Stimulated activated CD8-positive, alpha-beta memory T cell treated with anti-CD3 and anti-CD28 coated beads, Interleukin-2, amount 100 ng/mL, for 1 hour (primary cell): ENCODE results near the gene EHD4.
A peak's percentile ranks its signal among the peaks of the same experiment; 100 is the strongest.

Source experiments
- DNase-seq, 2 donors: peaks; one replicate each; pipeline ENCODE4 v3.0.0-alpha.2; 2020; ENCODE audit warnings: low read depth in 2 of 2

EHD4 gene

DNA sequence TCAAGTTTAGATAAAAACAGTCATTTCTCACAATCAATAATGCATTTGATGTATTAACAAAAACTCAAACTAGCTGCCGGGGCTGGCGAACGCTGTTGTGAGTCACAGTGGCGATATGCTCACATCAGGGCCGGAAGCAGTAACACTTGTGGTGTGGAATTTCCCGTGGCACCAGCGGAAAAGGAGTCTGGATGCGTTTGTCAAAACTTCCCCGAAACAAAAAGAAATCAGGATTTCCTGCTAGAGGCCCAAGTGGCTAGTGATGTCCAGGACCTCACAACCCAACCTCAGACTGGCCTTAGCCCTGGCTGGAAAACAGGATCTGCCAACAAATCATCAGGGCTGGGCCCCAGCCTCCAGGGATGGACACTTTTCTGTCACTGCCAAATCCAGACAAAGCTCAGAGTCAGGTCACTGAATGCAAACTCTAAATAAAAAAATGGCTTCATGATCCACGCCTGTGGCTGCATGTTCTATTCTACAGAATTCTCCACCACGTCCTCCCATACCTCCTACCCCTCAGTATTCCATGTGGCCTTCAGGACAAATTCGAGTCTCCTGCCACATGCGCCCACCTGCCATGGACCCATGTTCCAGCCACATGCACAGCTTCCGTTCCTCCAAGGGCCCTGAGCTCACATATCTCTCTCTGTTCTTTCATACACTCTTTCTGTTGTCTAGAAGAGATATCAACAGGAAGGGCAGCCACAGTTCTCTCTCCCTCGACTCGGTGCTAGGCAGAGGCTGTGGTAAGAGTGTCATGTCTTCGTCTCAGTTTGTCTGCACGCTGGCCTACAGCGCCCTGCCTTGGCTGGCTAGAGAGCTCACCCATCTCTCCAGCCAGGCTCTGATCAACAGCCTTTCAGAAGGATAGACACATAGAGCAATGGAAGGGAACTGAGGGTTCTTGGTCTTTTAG, 35.4 kb downstream of the EHD4 start:
- peak; percentile 43 to 46 for DNase-seq

DNA sequence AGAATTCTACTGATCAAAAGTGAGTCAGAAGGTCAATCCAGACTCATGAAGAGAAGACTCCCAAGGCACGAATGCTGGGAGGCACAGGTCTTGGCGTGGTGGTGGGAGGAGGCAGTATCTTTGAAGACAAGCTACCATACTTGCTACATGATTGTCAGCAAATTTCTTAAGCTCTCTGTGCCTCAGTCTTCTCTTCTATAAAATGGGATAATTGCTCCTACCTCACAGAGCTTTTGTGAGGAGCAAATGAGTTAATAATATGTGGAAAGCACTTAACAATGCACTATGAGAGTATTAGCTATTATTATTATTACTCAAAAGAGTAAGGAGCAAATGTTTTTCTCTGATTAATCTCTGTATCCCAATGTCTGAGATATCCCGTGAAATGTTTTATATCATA, 36.2 kb downstream of the EHD4 start:
- DNase-seq = no peak

DNA sequence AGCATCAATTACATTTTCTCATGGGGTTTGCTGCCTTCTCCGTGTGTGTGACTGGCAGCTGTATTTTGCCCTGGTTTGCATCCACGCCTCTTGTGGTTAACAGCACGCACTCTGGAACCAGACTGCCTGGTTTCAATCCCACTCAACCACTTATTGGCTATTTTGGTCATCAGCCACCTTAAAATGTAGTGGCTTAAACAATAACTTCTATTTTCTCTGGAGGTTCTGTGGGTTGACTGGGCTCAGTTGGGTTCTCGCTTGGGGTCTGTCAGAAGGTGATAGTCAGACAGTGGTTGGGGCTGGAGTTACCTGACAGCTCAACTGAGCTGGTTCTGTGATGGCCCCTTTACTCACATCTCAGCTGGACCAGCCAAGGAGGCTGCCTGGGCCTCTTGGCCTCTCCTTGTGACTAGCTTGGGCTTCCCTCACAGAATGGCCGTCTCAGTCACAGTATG, 36.8 kb downstream of the EHD4 start:
- DNase-seq = no peak

DNA sequence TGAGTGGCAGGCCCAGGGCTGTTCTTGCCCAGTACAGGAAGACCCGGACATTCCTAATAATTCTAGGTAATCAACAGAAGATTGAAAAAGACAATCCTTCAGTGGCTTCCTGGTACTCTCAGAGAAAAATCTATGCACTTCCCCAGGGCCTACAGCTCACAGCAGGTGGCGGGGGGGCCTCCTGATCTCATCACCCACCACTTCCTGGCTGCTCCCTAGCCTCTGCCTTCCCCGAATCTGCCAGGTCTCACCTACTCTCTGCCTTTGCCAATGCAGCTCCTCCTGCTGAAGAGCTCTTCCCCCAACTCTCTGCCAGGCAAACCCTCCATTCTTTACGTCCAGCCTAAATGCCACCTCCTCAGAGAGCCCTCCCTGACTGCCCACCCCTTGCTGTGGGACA, 37.5 kb downstream of the EHD4 start:
- DNase-seq = peak; percentile 44 to 56

DNA sequence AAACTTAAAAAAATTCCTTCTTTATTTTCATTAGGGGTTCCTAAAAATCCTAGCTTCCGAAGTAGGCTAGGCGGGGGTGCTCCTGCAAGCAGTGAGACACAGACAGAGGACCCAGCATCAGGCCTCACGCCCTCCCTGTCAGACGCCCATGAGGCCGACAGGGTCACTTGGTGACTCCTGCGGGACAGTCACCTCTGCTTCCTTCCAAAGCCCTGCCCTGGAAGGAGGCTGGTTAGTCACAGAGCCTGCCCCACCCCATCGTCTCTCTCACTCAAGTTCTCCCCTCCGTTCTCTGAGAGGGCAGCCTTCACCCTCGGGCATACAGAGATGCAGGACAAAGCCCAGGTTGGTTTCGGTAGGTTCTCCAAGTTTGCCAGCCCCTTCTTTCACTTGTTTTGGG, 38.6 kb downstream of the EHD4 start:
- DNase-seq = no peak

DNA sequence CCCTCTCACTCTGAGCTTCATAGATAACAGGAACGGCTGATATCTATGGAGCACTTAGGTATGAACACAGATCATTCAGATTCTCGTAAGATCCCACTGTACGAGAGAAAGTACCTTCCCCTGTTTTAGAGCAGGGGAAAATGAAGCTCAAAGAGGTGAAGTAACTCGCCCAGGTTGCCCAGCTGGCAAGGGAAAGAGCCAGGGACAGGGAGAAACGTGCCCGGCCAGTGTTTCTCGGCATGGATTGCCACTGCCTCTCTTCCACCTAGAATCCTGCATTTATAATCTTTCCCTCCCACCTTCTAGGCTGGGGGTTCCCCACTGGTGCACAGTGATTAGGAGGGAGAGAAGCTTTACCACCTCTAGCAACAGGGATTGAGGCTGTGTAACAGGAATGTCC, 39.0 kb downstream of the EHD4 start:
- no peak for DNase-seq

DNA sequence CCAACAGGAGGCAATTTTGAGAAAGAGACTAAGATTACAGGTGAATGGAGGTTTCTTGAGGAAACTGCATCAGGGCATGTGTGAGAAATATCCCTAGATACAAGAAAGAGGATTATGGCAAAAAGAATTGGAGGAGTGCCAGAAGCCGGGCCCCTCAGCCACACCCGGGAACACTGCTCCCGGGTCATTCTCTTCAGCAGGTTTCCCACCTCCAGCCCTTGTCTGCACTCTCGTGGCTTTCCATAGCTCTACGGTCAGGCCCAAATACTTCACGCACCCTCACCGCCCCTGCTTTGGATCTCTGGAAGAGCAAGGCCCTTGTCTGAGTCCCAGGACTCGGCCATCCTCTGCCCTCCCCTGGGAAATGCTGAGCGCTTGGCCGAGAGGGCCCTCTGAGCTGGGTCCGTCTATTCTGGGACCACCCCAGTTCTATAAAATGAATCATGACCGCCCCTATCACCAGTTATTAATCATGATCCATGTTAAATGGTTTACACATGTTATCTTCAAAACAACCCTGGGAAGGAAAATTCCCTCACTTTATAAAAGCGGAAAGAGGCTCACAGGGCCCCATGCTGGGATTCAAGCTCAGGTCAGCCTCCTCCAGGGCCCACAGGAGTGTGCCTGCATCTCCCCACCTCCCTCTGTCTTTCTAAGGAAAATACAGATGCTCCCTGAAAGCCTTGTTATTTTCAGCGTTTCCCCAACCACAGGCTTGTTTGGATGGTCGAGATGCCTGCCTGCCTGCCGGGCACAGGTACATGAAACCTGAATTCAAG, 39.7 kb downstream of the EHD4 start:
- no peak for DNase-seq

DNA sequence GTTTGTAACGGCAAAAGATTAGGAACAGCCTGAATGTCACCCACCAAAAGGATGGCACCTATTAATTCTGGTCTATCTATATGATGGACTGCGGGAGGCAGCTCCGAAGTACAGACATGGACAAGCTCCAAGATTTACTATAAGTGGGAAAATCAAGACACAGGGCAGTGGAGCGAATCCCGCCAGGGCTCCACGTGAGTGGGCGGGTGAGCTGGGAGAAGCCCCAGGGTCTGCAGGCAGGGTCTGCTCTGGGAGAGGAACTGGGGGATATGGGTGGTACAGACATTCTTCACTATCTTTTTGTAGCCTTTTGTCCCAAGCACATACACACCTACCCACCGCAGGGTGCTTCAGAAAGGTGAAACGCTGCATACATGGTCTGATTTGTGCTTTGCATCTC, 40.3 kb downstream of the EHD4 start:
- DNase-seq = no peak

DNA sequence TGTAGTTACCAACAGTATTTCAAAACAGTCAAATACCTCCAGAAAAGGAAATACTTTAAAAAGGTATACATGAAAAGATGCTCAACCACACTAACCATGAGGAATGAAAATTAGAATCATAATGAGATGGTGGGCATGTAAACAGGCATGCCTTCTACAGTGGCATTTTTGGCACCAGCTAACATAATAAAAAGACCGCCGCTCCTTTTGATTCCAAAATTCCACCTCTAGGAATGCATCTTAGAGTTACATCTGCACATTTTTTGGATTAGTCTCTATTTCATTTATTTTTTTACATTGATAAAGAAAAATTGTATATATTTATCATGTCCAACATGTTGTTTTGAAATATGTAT, 41.5 kb downstream of the EHD4 start:
- no peak for DNase-seq

DNA sequence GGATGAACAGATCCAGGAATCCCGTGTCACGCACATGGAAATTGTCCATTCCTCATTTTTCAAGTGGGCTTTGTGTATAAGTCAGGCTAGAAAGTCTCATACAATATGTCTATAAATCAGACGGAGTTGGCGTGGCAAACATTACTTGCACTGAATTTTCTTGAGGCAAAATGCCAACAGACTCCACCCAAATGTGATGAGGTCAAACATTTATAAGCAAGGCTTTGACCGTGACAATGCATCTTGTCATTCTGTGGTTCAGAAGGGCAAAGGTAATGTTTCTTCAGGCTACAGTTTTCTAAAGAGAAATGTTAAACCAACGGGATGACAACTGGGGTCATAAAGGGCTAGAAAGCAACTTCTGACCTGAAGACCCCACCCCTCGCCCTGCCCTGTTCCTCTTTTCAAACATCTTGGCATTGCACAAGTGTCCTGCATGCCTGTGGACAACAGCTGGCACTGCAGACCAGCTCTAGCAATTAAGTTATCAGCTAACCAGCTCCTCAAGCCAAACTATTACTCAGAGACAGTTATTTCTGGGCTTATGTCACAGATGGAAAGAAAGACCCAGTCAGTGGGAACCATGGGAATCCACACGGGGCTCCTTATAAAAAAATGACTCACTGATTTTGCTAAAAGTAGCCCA, 42.0 kb downstream of the EHD4 start:
- DNase-seq = no peak

DNA sequence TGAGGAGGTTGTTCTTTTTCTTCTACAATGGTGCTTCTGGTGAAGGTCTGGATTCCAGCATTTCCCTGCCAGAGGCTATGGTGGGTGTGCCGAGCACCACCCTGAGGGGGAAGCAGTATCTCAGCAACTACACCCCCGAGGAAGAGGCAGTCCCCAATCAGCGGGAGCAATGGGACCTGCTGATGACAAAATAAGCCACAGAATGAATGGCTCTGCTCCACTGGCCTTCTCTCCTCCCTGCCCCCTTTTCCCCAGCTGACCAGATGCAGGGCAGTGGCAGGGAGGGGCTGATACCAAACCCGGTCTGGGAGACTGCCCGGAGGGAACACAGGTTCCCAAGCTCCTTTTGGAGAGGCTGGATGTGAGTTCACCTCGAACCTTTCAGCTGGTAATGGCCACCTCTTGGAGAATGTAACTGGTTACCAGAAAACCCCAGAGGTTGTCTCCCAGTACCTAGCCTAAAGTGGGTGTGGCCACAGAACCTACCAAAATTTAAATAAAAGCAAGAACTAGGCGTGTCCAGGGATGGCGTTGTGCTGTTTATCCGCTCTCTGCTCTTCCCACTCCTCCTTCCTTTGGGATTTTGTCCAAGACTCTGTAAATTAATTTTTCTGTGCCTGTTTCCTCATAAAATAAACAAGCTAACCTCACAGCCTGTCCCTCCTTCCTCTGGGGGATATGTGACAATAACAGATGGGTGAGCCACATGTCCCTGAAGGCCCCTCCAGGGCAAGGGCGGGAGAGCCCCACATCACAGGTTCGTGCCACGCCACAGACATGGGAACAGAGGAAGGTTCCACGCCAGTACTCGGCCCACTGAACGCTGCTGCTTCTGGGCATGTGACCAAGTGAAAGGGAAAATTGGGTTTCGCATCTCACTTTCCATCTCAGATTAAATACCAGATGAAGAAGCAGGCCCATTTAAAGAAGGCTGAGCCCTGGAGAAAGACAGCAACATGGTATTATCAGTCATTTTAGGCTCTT, 43.4 kb downstream of the EHD4 start:
- DNase-seq = no peak

DNA sequence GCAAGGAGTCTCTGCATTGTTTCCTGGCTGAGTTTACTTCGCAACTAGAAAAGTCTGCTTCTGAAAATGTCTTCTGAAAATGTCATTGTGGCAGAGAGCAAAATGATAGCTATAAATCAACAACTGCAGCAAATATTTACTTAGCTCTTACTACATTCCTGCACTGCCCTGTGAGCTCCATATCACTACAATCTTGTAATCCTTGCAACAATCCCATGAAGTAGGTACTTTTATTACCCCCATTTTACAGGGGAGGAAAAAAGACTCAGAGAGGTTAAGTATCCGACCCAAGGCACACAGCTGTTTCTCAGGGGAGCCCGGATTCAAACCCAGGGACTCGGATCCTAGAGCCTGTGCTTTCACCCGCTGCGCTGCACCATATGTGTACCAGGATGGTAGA, 44.3 kb downstream of the EHD4 start:
- DNase-seq = no peak

DNA sequence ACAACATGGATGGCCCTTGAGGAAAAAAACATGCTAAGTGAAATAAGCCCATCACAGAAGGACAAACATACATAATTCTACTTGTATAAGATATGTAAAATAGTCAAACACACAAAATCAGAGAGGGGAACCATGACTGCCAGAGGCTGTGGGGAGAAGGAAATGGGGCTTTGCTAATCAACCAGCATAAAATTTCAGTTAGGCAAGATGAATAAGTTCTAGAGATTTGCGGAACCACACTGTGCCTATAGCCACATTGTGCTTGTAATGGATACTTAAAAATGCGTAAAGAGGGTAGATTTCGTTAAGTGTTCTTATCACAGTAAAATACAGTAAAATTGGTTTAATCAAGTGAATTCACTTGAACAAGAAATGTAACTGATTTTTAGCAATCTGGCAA, 44.8 kb downstream of the EHD4 start:
- no peak for DNase-seq

DNA sequence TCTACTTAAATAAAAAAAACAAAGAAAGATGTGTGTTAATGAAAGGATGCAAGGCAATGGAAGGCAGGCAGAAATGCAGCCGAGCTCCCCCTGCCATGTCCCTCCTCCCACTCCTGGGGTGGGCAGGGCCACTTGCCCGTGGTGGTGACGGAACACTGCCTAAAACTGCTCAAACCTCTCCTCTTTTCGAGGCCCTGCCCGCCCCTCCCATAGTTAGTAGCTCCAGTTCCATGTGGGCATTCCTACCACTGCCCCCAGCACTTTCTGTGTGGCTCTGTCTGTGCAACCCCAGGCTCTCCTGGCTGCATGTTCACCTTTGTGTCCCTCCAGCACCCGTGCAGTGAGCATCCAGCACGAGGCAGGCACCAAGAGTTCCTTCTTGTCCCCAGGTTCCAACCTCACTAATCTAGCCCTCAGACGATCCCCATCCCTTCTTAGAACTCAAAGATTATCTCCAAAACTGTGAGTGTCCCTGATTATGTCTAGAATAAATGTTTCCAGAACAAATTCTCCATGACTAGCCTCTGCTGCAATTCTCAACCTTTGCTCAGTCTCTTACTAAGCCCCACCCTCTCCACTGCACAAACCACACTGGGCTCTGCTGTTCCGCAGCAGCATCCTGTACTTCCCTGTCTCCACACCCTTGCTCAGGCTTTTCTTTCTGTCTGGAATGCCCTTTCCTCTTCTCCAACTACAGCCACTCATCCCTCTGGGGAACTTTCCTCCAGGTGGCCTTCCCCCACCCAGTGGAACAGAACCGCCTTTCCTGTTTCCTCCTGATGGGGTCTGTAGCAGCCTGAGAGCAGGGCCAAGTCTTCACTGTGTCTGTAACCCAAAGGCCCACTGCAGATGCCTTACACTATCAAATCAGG, 45.9 kb downstream of the EHD4 start:
- DNase-seq = no peak

DNA sequence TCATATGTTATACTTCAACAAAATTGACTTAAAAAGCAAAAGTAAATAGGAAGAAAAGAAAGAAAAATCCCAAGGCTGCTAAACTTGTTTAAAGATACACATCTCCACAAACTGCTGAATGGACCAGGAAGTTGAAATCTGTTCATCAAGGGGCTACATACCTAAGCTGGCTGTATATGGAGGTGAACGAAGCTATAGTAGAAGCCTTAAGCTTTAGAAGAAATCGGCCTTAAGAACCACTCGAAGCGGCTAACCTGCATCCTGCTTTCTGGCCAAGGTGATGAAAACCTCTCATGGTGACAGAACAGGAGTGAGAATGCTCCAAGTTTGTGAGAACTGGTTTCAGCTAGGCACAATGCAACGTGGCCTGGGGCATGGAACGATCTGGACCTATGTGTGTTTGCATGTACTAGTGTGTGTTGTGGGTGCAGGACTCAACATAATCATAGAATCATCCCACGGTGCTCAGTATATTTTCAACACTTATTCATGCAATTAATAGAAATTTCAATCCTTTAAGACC, 47.2 kb downstream of the EHD4 start:
- DNase-seq = no peak

DNA sequence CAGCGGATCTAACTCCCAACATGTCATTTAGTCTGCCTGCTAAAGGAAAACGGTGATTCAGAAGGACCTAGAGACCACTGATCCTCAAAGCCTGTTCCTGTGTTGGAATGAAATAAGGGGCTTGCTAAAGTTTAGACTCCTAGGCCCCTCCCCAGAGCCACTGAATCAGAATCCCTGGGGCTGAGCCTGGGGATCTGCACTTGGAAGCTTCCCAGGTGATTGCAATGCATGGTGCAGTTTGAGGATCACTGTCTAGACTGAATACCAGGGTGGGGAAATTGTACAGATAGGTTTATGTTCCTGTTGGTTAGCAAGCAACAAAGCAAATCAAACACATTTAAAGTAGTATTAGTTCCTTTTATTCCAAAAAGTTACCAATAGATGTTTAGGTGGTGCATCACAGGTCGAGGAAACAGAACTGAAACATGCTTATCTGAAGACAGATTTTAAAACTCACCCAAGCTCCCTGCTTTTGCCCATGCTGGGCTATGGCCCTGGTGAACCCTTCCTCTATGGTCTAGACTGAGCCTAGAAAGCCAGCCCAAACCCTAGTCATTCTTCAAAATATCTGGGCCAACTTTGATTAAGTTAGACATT, 48.9 kb downstream of the EHD4 start:
- no peak for DNase-seq

DNA sequence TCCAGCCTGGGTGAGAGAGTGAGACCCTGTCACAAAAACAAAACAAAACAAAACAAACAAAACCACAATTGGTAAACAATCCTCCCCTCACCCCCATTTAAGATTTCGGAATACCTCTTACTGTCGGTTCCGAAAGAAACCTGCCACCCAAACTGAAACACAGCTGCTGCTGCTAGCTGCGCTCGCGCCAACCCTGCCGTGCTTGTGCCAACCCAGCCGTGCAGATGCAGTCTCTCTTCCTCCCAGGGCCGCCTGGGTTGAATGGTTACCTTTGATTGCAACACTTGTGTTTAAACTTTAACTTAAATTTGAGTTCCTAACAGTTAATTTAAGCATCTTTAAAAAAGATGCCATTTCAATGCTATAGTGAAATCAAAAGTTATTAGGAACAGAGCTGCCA, 50.0 kb downstream of the EHD4 start:
- no peak for DNase-seq

DNA sequence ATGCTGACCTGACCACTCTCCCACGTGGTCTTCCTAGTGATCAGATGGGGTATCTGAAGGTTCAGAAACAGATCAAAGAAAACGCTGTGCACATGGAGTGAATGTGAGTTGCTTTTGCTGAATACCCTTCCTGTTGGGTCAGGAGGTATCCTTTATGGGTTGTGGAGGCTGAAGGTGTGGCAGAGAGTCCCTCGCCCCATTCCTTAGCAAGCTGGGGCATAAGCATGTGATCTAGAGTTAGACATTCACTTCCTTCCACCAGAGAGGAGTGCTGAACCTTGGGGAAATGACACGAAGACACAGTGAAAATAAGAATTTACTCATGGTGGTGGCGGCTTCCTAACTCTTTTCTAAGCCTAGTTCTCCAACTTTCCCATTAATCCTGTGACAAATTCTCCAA, 50.7 kb downstream of the EHD4 start:
- no peak for DNase-seq

DNA sequence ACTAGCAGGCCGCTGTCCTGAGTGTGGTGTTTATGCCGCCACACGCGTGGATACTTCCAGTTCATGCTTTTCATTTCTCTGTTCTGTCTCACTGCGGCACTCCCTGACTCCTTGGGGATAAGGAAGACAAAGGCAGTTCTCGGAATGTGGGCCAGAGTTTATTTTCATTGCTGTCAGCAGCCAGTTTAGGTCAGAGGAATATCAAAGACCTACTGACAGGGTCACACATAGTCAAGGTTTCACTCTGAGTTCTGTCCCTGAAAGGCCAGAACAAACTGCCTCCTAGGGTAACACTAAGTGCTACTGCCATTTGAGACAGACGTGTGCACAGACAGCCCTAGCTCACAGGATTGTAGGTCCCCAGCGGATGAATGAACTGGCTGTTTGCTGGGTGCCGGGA, 51.2 kb downstream of the EHD4 start:
- DNase-seq = no peak
